BJ (cell line): ENCODE results near the gene NELL1. TPM values are rescaled to one million over a fixed set of nuclear protein-coding genes. Genes with fewer than 3 reads are reported as not detected.

Experiments used
- CTCF ChIA-PET: fragments of 350-600 bp; formaldehyde crosslinking; extraction: SDS; loops from one replicate; lab custom pipeline; 2021; ENCODE audit warnings: antibody characterized with exemption, inconsistent platforms; lab: Yijun Ruan, JAX
- POLR2A ChIA-PET: fragments of 300-600 bp; sonication (Branson Sonifier 250); formaldehyde crosslinking; extraction: SDS; loops from one replicate; lab custom pipeline; 2021; ENCODE audit warnings: antibody characterized with exemption; lab: Charles Lee
- DNase-seq: peaks from one replicate; pipeline ENCODE4 v3.0.0-alpha.2; 2011; ENCODE audit warnings: low read depth
- H3K27me3 ChIP-seq: 2 replicates; pipeline ENCODE4 v1.6.0; 2011; ENCODE audit warnings: low read length; ENCODE audit not compliant: control insufficient read depth, insufficient read depth
- H3K36me3 ChIP-seq: 2 replicates; pipeline ENCODE4 v1.5.1; 2011; ENCODE audit warnings: low read length; ENCODE audit not compliant: control insufficient read depth, insufficient read depth
- H3K4me3 ChIP-seq: 2 replicates; pipeline ENCODE4 v1.5.1; 2011; ENCODE audit warnings: low read depth, mild to moderate bottlenecking, control low read depth, low read length
- polyA plus RNA-seq: library from polyadenylated mRNA; depleted of rRNA; stranded (reverse); fragments of >200 nt; gene quantifications from 2 replicates; pipeline ENCODE4 v1.2.3, GENCODE V29; 2011
- TF ChIP-seq, protein P1 (sequence below): IDR thresholded peaks from 2 replicates; pipeline ENCODE4 v1.5.1; 2011; ENCODE audit warnings: low read depth, mild to moderate bottlenecking, control low read depth, inconsistent platforms, low read length, moderate library complexity; ENCODE audit not compliant: insufficient read depth

NELL1 gene
- polyA plus RNA-seq, 1 experiment, result not detected

DNA sequence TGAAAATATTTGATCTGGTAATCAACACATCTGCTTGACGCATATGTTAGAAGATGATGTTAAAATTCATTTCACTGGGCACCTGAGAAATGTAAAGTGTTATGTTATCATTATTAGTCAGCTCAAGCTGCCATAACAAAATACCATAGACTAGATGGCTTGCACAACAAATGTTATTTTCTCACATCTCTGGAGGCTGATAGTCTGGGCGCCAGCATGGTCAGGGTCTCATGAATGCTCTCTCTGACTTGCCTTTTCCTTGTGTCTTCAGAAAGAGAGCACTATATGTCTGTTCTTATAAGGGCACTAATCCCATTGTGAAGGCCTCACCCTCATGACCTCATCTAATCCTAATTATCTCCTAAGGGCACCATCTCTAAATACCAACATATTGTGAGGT is 435.3 kb downstream of the NELL1 start:
- Histone ChIP-seq H3K27me3 (no peaks in the 10 kb centered on the region), H3K4me3 (no peak overlapping the region), H3K36me3 (no peaks in the 10 kb centered on the region)
- ChIA-PET CTCF (no interaction called here), POLR2A (no interaction called here)
- TF ChIP-seq, protein P1, sequence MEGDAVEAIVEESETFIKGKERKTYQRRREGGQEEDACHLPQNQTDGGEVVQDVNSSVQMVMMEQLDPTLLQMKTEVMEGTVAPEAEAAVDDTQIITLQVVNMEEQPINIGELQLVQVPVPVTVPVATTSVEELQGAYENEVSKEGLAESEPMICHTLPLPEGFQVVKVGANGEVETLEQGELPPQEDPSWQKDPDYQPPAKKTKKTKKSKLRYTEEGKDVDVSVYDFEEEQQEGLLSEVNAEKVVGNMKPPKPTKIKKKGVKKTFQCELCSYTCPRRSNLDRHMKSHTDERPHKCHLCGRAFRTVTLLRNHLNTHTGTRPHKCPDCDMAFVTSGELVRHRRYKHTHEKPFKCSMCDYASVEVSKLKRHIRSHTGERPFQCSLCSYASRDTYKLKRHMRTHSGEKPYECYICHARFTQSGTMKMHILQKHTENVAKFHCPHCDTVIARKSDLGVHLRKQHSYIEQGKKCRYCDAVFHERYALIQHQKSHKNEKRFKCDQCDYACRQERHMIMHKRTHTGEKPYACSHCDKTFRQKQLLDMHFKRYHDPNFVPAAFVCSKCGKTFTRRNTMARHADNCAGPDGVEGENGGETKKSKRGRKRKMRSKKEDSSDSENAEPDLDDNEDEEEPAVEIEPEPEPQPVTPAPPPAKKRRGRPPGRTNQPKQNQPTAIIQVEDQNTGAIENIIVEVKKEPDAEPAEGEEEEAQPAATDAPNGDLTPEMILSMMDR, result no peak
- DNase-seq, result no peak

DNA sequence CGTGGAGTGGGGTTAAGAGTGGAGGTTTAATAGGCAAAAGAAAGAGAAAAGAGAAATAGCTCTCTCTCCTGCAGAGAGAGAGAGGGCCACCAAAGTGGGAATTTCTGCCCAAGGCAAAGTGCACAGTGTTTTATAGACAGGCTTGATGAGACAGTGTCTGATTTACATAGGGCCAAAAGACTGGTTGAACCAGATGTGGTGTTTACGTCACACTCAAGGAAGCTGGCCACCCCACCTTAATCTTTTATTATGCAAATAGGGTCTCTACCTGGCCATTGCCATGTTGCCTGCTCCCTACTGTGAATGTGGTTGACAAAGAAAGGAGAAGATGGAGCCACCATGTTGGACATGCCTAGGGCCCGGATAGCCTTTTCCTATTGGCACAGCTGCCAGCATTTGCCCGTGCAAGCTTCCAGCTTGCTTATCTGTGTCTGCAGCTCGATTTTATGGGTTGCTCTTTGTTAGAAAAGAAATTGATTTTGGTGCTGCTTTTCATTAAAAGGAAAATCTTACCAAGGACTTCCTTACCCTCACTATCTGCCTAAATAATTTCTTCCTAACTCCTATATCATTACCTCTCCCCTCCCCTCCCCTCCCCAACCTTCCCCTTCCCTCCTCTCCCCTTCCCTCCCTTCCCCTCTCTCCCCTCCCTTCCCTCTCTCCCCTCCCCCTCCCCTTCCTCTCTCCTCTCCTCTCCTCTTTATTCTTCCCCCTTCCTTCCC is 436.0 kb downstream of the NELL1 start:
- POLR2A ChIA-PET, result no interaction called here
- TF ChIP-seq, protein P1, result no peak
- DNase-seq, result no peak
- Histone ChIP-seq H3K36me3 (no peaks in the 10 kb centered on the region), H3K4me3 (no peak overlapping the region), H3K27me3 (no peaks in the 10 kb centered on the region)
- CTCF ChIA-PET, result no interaction called here

DNA sequence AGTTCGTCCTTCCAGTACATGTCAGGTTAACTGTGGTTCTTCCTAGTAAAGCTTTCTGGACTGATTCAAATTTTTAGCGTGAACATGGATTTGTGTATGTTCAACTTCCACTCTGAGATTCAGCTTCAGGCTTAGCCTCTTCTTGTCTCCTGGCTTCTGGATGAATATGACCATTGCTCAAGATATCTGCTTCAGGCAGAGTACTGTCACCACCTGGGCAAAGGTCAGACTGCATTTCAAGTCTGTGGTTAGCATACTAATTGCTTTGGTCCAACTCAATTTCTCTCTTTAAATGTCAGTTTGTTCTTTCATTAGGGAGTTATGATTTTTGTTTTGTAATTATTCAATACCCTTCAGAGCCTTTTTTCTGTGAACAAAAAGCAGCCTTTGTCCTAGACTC is 440.0 kb downstream of the NELL1 start:
- no peak for DNase-seq
- H3K36me3 ChIP-seq, result no peaks in the 10 kb centered on the region
- CTCF ChIA-PET, result no interaction called here
- POLR2A ChIA-PET, result no interaction called here
- H3K27me3 ChIP-seq, result no peaks in the 10 kb centered on the region
- no peak overlapping the region for H3K4me3 ChIP-seq
- TF ChIP-seq, protein P1, result no peak

GRCh38 chr11:21110415-21110814 is 441.0 kb downstream of the NELL1 start:
- CTCF ChIA-PET, result no interaction called here
- TF ChIP-seq, protein P1, result no peak

GRCh38 chr11:21113876-21114275 is 444.5 kb downstream of the NELL1 start:
- no peak for DNase-seq
- Histone ChIP-seq H3K36me3 (no peaks in the 10 kb centered on the region), H3K27me3 (no peaks in the 10 kb centered on the region), H3K4me3 (no peak overlapping the region)
- CTCF ChIA-PET, result no interaction called here
- TF ChIP-seq, protein P1, result no peak
- POLR2A ChIA-PET, result no interaction called here

More at GRCh38 chr11:21110415-21110814, 441.0 kb downstream of the NELL1 start:
- no peaks in the 10 kb centered on the region for H3K36me3 ChIP-seq
- H3K27me3 ChIP-seq, result no peaks in the 10 kb centered on the region
- no peak overlapping the region for H3K4me3 ChIP-seq
- POLR2A ChIA-PET, result no interaction called here
- no peak for DNase-seq
